ENCODE measurements around the gene CARMIL3.
"Not testable (repeated sequence)": the region's sequence is repeated elsewhere in the genome, so short reads cannot be mapped to it uniquely, and the experiment has no call there.

CARMIL3 gene, protein sequence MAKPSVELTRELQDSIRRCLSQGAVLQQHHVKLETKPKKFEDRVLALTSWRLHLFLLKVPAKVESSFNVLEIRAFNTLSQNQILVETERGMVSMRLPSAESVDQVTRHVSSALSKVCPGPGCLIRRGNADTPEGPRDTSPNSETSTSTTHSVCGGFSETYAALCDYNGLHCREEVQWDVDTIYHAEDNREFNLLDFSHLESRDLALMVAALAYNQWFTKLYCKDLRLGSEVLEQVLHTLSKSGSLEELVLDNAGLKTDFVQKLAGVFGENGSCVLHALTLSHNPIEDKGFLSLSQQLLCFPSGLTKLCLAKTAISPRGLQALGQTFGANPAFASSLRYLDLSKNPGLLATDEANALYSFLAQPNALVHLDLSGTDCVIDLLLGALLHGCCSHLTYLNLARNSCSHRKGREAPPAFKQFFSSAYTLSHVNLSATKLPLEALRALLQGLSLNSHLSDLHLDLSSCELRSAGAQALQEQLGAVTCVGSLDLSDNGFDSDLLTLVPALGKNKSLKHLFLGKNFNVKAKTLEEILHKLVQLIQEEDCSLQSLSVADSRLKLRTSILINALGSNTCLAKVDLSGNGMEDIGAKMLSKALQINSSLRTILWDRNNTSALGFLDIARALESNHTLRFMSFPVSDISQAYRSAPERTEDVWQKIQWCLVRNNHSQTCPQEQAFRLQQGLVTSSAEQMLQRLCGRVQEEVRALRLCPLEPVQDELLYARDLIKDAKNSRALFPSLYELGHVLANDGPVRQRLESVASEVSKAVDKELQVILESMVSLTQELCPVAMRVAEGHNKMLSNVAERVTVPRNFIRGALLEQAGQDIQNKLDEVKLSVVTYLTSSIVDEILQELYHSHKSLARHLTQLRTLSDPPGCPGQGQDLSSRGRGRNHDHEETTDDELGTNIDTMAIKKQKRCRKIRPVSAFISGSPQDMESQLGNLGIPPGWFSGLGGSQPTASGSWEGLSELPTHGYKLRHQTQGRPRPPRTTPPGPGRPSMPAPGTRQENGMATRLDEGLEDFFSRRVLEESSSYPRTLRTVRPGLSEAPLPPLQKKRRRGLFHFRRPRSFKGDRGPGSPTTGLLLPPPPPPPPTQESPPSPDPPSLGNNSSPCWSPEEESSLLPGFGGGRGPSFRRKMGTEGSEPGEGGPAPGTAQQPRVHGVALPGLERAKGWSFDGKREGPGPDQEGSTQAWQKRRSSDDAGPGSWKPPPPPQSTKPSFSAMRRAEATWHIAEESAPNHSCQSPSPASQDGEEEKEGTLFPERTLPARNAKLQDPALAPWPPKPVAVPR (N-terminal part only)

DNA sequence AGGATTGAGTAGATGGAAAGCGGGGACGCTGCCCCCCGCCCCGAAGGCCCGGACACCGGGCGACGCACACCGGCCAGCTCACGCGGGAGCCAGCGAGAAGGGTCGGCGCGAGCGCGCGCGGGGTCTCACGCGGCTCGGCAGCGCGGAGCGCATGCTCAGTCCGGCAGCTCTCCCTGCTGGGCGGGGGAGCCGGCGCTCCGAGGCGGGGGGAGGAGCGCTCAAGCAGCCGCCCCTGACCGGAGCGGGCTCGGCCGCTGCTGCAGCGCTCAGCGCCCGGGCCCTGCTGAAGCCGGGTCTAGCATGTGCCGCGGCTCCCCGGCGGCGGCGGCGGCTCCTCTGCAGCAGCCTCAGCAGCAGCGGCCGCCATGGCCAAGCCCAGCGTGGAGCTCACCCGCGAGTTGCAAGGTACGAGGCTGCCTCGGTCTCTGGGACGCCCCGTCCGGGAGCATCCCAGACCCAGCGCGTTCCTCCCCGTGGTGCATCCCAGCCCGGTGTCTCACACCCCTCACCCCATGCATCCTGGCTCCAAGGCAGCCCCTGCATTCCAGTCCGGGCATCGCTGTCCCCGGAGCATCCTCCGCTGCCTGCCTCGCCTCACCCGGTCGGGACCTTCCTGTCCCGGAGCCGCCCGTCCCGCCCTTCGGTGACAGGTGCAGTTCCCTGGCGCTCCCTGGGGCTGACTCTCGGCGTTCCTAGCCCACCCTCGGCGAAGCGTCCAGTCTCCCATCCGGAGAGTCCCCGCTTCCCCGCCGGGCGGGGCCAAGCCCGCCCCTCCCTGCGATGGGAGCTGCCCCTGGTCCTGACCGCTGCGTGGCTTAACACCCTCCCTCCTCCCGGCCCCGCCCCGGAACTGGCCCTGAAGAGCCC lies at the start of gene CARMIL3:
TSS of gene CARMIL3 (plus strand) at position 221 of the 867 bp plus-strand sequence. CDS start at position 366, 145 bp downstream.
- FAIRE-seq = no peak

DNA sequence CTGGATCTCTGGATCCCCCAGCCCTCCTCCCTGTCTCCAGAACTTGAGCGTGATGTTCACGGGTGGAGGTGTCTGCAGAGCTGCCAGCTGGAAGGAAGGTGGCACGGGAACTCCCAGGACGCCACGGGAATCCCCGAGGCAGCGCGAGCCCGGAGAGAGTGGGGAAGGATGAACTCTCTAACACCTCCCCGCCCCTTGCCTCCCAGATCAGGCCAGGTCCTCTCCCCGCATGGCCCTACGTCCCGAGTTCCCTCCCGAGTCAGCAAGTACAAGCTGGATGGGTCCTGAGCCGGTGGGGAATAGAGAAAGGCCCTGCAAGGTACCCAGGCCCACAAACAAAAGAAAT lies 45.4 kb upstream of the CARMIL3 start:
- FAIRE-seq = not testable (repeated sequence)

GRCh38 chr14:24006817-24007652 lies 44.8 kb upstream of the CARMIL3 start:
- FAIRE-seq = not testable (repeated sequence)

DNA sequence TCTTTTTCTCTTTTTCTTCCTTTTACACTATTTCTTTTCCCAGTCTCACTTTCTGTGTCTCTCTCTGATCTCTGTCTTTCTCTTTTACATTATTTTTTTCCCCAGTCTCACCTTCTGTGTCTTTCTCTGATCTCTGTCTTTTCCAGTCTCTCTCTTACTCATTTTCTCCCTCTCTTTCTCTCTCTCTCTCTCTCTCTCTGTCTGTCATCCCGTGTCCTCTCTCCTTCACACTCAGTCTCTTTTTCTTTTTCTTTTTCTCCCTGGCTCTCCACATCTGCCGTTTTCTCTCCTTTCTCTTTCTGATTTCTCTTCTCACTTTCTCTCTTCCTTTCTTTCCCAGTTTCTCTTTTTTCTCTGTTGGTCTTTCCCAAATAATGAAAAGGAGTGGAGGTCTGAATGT lies 40.8 kb upstream of the CARMIL3 start:
- no peak for FAIRE-seq

- FAIRE-seq = not testable (repeated sequence)
These were observed 39.0 kb upstream of the CARMIL3 start for GRCh38 chr14:24012726-24013273.

GRCh38 chr14:24013654-24014514 lies 37.9 kb upstream of the CARMIL3 start:
- FAIRE-seq = no peak

GRCh38 chr14:24015745-24016144 lies 36.1 kb upstream of the CARMIL3 start:
- not testable (repeated sequence) for FAIRE-seq

DNA sequence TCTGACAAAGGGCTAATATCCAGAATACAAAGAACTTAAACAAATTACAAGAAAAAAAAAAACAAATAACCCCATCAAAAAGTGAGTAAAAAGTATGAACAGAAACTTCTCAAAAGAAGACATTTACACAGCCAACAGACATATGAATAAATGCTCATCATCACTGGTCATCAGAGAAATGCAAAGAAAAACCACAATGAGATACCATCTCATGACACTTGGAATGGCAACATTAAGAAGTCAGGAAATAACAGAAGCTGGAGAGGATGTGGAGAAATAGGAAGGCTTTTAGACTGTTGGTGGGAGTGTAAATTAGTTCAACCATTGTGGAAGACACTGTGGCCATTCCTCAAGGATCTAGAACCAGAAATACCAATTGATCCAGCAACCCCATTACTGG lies 32.8 kb upstream of the CARMIL3 start:
- FAIRE-seq = not testable (repeated sequence)

DNA sequence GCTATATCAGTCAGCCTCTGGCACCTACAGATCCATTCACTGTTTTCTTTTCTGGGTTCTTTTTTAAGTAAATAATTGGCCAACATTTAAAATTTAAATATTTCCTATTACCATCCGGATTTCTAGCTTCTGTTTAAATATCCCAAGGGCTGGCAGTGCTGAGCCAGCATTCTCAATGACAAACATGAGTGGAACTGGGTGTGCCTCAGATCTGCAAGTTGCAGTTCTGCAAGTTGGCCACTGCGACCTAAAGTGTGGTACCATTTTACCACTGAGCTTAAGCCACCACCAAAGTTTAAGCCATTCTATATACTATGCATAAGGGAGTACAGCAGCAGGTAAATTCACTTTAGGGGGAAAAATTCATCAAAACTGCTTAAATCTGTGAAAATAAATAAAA lies 31.9 kb upstream of the CARMIL3 start:
- FAIRE-seq = not testable (repeated sequence)

- FAIRE-seq = not testable (repeated sequence)
These were observed 31.3 kb upstream of the CARMIL3 start for GRCh38 chr14:24020520-24020919.

GRCh38 chr14:24024939-24025418 lies 26.8 kb upstream of the CARMIL3 start:
- FAIRE-seq = not testable (repeated sequence)

DNA sequence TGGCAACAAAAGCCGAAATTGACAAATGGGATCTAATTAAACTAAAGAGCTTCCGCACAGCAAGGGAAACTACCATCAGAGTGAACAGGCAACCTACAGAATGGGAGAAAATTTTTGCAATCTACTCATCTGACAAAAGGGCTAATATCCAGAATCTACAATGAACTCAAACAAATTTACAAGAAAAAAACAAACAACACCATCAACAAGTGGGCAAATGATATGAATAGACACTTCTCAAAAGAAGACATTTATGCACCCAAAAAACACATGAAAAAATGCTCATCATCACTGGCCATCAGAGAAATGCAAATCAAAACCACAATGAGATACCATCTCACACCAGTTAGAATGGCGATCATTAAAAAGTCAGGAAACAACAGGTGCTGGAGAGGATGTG lies 22.1 kb upstream of the CARMIL3 start:
- not testable (repeated sequence) for FAIRE-seq

- FAIRE-seq = not testable (repeated sequence)
These were observed 20.5 kb upstream of the CARMIL3 start for GRCh38 chr14:24031331-24031730.

DNA sequence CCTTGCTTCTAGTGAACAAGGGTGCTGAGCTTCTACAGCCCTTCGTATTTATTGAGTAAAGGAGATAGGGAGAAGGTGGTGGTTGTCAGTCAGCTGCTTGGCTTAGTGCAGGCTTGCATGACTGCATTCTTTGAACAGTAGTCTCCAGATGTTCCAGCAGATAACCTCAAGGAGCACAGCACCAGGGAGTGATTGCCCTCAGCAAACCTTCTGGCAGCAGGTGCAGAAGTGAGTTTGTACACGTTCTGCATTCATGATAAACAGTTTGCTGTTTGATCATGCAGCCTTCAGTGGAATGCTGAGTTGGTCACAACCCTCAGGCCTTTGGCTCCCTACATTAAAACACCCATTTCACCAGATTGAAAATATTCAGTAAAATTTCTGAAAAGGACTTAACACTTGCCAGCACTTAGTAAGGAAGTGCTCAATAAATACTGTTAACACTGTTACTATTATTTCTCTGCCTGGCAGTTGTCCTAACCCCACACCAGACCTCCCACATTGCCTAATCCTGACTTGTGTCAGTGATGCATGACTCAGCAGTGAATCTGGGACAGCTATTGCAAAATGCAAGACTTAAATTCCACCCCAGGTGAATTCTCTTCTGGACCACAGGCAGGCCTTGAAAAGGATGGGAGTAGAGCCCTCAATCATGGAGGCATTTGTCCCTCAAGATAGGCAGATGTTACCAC lies 18.9 kb upstream of the CARMIL3 start:
- FAIRE-seq = no peak

DNA sequence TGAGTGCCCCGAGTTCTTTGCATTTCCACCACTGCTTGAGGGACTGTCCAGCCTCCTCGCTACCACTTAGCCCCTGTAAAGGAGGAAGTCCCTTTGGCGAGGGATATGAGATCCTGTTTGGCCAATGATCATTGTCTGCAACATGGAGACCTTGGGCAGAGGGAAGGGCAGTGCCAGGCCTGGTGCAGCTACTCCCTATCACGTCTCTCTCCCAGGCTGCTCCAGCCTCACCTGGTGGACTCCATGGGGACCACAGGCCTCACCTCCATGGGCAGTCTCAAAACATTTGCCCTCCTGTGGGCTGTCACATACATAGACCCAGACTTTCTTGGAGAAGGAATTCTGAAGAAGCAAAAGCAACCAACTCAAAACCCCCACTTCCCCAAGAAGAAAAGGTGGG lies 16.0 kb upstream of the CARMIL3 start:
- not testable (repeated sequence) for FAIRE-seq

- no peak for FAIRE-seq
These were observed 15.4 kb upstream of the CARMIL3 start for GRCh38 chr14:24036169-24036962.

GRCh38 chr14:24036963-24037657 lies 14.7 kb upstream of the CARMIL3 start:
- FAIRE-seq = not testable (repeated sequence)

Measured in colon (tissue), 2 donors.